T-cell (primary cell): ENCODE results near the gene PLEKHM1. TPM values are rescaled to one million over a fixed set of nuclear protein-coding genes. Genes with fewer than 3 reads are reported as not detected.

Experiments
- ATAC-seq, 4 experiments: fragments of 200-7000 bp in 3 of 4; fragments of 150-1000 bp in 1 of 4; cut with Tn5 transposase; replicated peaks in 1 of 4; 1 replicate in 3 of 4; 2 replicates in 1 of 4; pipeline ENCODE4 v1.10.0; 2021; ENCODE audit warnings: moderate library complexity in 3 of 4, mild to moderate bottlenecking in 2 of 4, moderate number of reproducible peaks in 1 of 4
- CTCF ChIA-PET, 2 donors: fragments of 300-600 bp; sonication (Branson Sonifier 250); formaldehyde crosslinking; loops; one replicate each; lab custom pipeline; 2022; ENCODE audit warnings: antibody characterized with exemption in 2 of 2; lab: Charles Lee
- POLR2A ChIA-PET, 2 donors: fragments of 300-600 bp; sonication (Branson Sonifier 250); formaldehyde crosslinking; loops; one replicate each; lab custom pipeline; 2022; ENCODE audit warnings: antibody characterized with exemption in 2 of 2; lab: Charles Lee
- DNase-seq, 35 experiments: peaks; one replicate each; pipeline versions ENCODE4 v3.0.0 to v3.0.0-alpha.2; 2013 to 2023
- H3K27ac ChIP-seq: one replicate; pipeline ENCODE4 v1.5.1; 2013; ENCODE audit warnings: low read length
- H3K27me3 ChIP-seq, 2 experiments: replicated peaks in 1 of 2; 1 replicate in 1 of 2; 2 replicates in 1 of 2; pipeline versions ENCODE4 v1.6.1 to v1.7.0; 2013; ENCODE audit warnings: low read length in 1 of 2, mixed read lengths in 1 of 2; ENCODE audit not compliant: control insufficient read depth in 2 of 2, insufficient read depth in 2 of 2; ENCODE audit errors: extremely low read depth in 1 of 2
- H3K36me3 ChIP-seq, 2 donors: 1 replicate in 1 of 2; 2 replicates in 1 of 2; pipeline versions ENCODE4 v1.6.1 to v1.7.0; 2013; ENCODE audit warnings: low read length in 1 of 2; ENCODE audit not compliant: control insufficient read depth in 2 of 2, insufficient read depth in 1 of 2; ENCODE audit errors: extremely low read depth in 1 of 2
- H3K4me1 ChIP-seq, 2 experiments: 1 replicate in 1 of 2; 2 replicates in 1 of 2; pipeline versions ENCODE4 v1.6.1 to v1.7.0; 2013; ENCODE audit warnings: low read length in 2 of 2, mixed read lengths in 1 of 2; ENCODE audit not compliant: insufficient read depth in 2 of 2, control insufficient read depth in 1 of 2; ENCODE audit errors: extremely low read depth in 1 of 2
- H3K4me3 ChIP-seq, 2 donors: 1 replicate in 1 of 2; 2 replicates in 1 of 2; pipeline versions ENCODE4 v1.5.1 to v1.7.0; 2013; ENCODE audit warnings: mild to moderate bottlenecking in 2 of 2, low read length in 1 of 2, moderate library complexity in 1 of 2; ENCODE audit not compliant: control insufficient read depth in 1 of 2; ENCODE audit errors: extremely low read depth in 1 of 2
- H3K9me3 ChIP-seq: 2 replicates; pipeline ENCODE4 v1.7.0; 2013
- H3K27ac Mint-ChIP-seq, 2 donors: one replicate each; pipeline ENCODE4 v1.8.0; 2020 to 2021; ENCODE audit warnings: mild to moderate bottlenecking in 2 of 2, mixed read lengths in 2 of 2
- H3K27me3 Mint-ChIP-seq, 2 donors: one replicate each; pipeline ENCODE4 v1.8.0; 2021 to 2022; ENCODE audit warnings: mixed read lengths in 2 of 2
- H3K36me3 Mint-ChIP-seq: one replicate; pipeline ENCODE4 v1.8.0; 2021; ENCODE audit warnings: mixed read lengths
- H3K4me1 Mint-ChIP-seq, 3 donors: one replicate each; pipeline ENCODE4 v1.8.0; 2020 to 2022; ENCODE audit warnings: mixed read lengths in 3 of 3, mild to moderate bottlenecking in 1 of 3
- H3K4me3 Mint-ChIP-seq, 3 donors: one replicate each; pipeline ENCODE4 v1.8.0; 2020 to 2022; ENCODE audit warnings: mild to moderate bottlenecking in 3 of 3, mixed read lengths in 3 of 3, moderate library complexity in 3 of 3
- H3K9me3 Mint-ChIP-seq, 3 donors: one replicate each; pipeline ENCODE4 v1.8.0; 2020 to 2022; ENCODE audit warnings: mixed read lengths in 3 of 3
- WGBS: methylation state at CpG from one replicate; pipeline ENCODE4 v1.1.5; 2013; ENCODE audit warnings: missing lambda C conversion rate; ENCODE audit not compliant: insufficient coverage; 5-methylcytosine and 5-hydroxymethylcytosine counted together
- total RNA-seq, 35 experiments: library from RNA in 6 of 35; stranded (reverse) in 6 of 35; fragments of 120-200 nt in 1 of 35; gene quantifications; one replicate each; pipeline versions ENCODE4 v1.2.1 to v1.2.4 and lab custom pipeline; 2013 to 2026

The PLEKHM1 gene
- total RNA-seq, 5 donors from 2014 or later (not counting 1 experiment from before 2014, with no cell fraction given), result 77.8 to 105 (median 79.4) TPM

- Histone ChIP-seq H3K27ac (no peak overlapping the region), H3K4me3 (no peak overlapping the region), H3K9me3 (no peaks in the 10 kb centered on the region), H3K36me3 (no peaks in the 10 kb centered on the region), H3K4me1 (peaks cover 7 to 37% of the 10 kb centered on the region in 2 experiments), H3K27me3 (no peaks in the 10 kb centered on the region)
- H3K27ac Mint-ChIP-seq, result no peak overlapping the region
- ATAC-seq (no peak), DNase-seq (peak in 1 of 35 experiments; percentile 39)
- H3K4me1 Mint-ChIP-seq, result peaks cover 28 to 42% (median 40%) of the 10 kb centered on the region in 3 donors
- no peaks in the 10 kb centered on the region for H3K27me3 Mint-ChIP-seq
- no peaks in the 10 kb centered on the region for H3K9me3 Mint-ChIP-seq
- 92% methylated on average over 9 of the region's 9 CpGs for WGBS
- ChIA-PET POLR2A (interaction anchor here in 1 of 2 donors (0.6 kb wide), 1 partner anchor 155 kb away, joined by 3 read pairs; no protein-coding TSS in a partner anchor), CTCF (interaction anchor here in 1 of 2 donors (0.6 kb wide), 1 partner anchor 364 kb away, joined by 5 read pairs; no protein-coding TSS in a partner anchor)
- H3K4me3 Mint-ChIP-seq, result no peak overlapping the region
- peaks cover 2% of the 10 kb centered on the region for H3K36me3 Mint-ChIP-seq
These were observed 77.0 kb downstream of the PLEKHM1 start for GRCh38 chr17:45413498-45413923.

DNA sequence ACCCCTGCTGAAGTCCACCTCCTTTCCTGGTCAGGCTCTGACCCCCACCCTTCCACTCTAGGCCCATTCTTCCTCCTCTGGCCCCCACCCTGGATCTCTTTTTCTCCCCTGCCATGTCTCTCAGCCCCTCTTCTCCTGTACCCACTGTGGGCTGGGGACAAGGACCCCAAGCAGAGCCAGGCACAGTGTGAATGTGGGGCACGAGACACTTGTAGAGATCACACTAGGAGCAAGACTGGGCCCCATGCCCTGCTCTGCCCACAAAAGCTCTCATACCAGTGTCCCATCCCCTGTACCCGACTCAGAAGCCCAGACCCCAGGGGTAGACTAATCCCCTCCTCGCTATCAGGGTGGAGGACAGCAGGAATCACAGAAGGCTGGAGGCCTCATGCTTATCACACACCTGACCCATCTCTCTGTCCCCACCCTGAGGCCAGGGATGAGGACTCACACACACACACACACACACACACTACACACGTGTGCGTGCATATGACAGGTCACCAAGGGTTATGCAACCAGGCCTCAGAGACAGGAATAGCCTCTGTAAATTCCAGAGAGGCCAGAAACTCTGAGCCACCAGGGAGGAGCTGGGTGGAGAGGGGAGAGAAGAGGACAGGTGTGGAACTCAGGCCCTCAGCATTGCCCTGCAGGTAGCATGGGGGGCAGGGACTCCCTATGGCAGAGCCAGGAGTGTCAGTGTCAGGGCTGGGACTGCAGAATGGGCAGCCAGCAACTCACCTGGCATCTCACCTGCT, 79.0 kb downstream of the PLEKHM1 start:
- Histone ChIP-seq H3K4me3 (no peak overlapping the region), H3K9me3 (no peaks in the 10 kb centered on the region), H3K27ac (peak overlapping the region; percentile 83), H3K4me1 (peaks cover 11 to 57% of the 10 kb centered on the region in 2 experiments), H3K36me3 (peaks cover 0 to 6% of the 10 kb centered on the region in 2 donors), H3K27me3 (no peaks in the 10 kb centered on the region)
- H3K4me3 Mint-ChIP-seq, result peak overlapping the region; percentile 96 to 100 (median 99)
- CTCF ChIA-PET, result no interaction called here
- POLR2A ChIA-PET, result interaction anchor here in 1 of 2 donors (0.7 kb wide), 1 partner anchor 112 kb away, joined by 3 read pairs; no protein-coding TSS in a partner anchor
- peaks cover 2% of the 10 kb centered on the region for H3K36me3 Mint-ChIP-seq
- H3K27me3 Mint-ChIP-seq, result no peaks in the 10 kb centered on the region
- DNase-seq (no peak), ATAC-seq (no peak)
- peak overlapping the region; percentile 100 for H3K27ac Mint-ChIP-seq
- H3K4me1 Mint-ChIP-seq, result peaks cover 45 to 60% (median 56%) of the 10 kb centered on the region in 3 donors
- no peaks in the 10 kb centered on the region for H3K9me3 Mint-ChIP-seq
- WGBS, result 100% methylated on average over 2 of the region's 5 CpGs

- H3K4me3 ChIP-seq, result peak overlapping the region; percentile 85 to 98
- ATAC-seq, result peak; percentile 79 to 91 (median 85)
- H3K27ac Mint-ChIP-seq, result peak overlapping the region; percentile 100
- H3K36me3 ChIP-seq, result peaks cover 7 to 17% of the 10 kb centered on the region in 2 donors
- DNase-seq, result peak in 34 of 35 experiments; percentile 36 to 71 (median 58)
- peak overlapping the region; percentile 96 to 100 (median 99) for H3K4me3 Mint-ChIP-seq
- ChIA-PET POLR2A (no interaction called here), CTCF (no interaction called here)
- H3K27me3 ChIP-seq, result no peaks in the 10 kb centered on the region
- H3K4me1 ChIP-seq, result peaks cover 11 to 62% of the 10 kb centered on the region in 2 experiments
- peak overlapping the region; percentile 83 for H3K27ac ChIP-seq
- no peaks in the 10 kb centered on the region for H3K9me3 Mint-ChIP-seq
- 17% methylated on average over 21 of the region's 24 CpGs for WGBS
- no peaks in the 10 kb centered on the region for H3K27me3 Mint-ChIP-seq
- H3K36me3 Mint-ChIP-seq, result peaks cover 6% of the 10 kb centered on the region
- H3K9me3 ChIP-seq, result no peaks in the 10 kb centered on the region
- peaks cover 48 to 65% (median 55%) of the 10 kb centered on the region in 3 donors for H3K4me1 Mint-ChIP-seq
These were observed 80.1 kb downstream of the PLEKHM1 start for GRCh38 chr17:45410144-45411091.

DNA sequence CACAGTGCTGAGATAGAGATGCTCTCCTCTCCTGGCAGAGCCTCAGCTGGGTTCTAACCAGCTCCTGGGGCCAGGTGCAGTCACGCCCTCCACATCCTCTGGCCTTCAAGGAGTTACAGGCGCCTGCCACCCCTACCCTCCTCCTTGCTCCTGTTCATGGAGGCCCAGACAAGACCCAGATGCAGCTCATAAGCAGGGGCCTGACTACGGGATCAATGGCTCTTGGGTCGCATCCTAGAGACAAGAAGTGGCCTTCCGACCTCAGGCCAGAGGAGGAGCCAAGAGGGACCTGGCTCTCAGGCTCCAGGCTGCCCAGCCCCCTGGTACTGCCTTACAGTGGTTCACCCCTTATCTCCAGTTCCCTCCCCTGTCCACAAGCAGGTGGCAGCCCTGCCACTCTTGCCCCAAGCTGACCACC, 80.9 kb downstream of the PLEKHM1 start:
- POLR2A ChIA-PET, result no interaction called here
- no peaks in the 10 kb centered on the region for H3K9me3 Mint-ChIP-seq
- no peak for DNase-seq
- Histone ChIP-seq H3K36me3 (peaks cover 12 to 23% of the 10 kb centered on the region in 2 donors), H3K27me3 (no peaks in the 10 kb centered on the region), H3K9me3 (no peaks in the 10 kb centered on the region), H3K4me1 (peaks cover 11 to 62% of the 10 kb centered on the region in 2 experiments), H3K27ac (peak overlapping the region; percentile 83), H3K4me3 (peak overlapping the region; percentile 85 to 98)
- H3K27me3 Mint-ChIP-seq, result no peaks in the 10 kb centered on the region
- CTCF ChIA-PET, result no interaction called here
- H3K27ac Mint-ChIP-seq, result peak overlapping the region; percentile 100
- H3K4me3 Mint-ChIP-seq, result peak overlapping the region; percentile 96 to 100 (median 99)
- peak; percentile 43 to 57 (median 47) for ATAC-seq
- 5% methylated on average over 4 of the region's 5 CpGs for WGBS
- H3K36me3 Mint-ChIP-seq, result peaks cover 8% of the 10 kb centered on the region
- H3K4me1 Mint-ChIP-seq, result peaks cover 48 to 60% (median 52%) of the 10 kb centered on the region in 3 donors

DNA sequence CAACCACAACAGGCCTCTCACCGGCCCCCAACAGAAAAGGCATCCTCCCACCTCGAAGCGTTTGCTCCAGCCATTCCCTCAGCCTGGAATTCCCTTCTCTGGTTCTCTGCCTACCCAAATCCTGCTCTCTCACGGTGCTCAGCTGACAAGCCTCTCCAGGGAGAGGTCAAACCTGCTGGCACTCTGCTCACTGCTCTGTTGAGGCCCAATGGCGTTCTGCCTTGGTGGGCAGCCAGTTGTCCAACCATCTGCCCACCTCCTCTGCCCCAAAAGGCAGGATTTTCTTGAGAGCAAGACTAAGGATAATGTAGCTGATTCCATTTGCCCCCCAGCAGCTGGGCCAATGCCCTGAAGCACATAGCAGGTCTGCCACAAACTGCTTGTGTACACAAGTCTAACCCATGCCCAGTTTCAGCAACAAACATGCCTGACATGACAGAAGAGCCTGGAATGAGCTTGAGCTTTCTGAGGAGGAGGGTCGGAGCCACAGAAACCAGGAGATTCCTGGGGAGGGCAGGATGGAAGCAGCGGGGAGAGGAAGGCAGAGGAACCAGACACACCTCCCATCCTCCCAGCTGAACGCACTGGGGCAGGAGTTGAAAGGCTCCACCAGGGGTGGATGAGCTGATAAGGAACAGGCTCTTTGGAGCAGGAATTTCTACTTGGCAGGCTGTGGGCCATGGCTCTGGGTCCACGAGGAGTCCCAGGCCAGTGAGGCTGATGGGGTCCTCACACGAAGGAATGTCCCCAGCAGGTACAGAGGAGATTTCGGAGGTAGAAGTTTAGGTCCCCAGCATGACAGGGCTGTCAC, 81.7 kb downstream of the PLEKHM1 start:
- Histone ChIP-seq H3K9me3 (no peaks in the 10 kb centered on the region), H3K27me3 (no peaks in the 10 kb centered on the region), H3K4me3 (peak overlapping the region; percentile 85 to 98), H3K4me1 (peaks cover 11 to 65% of the 10 kb centered on the region in 2 experiments), H3K36me3 (peaks cover 15 to 31% of the 10 kb centered on the region in 2 donors), H3K27ac (peak overlapping the region; percentile 83)
- WGBS, result 21% methylated on average over 8 of the region's 11 CpGs
- ATAC-seq (no peak), DNase-seq (no peak)
- no peaks in the 10 kb centered on the region for H3K27me3 Mint-ChIP-seq
- ChIA-PET POLR2A (interaction anchor here (0.6 kb wide), 2 partner anchors 188 to 562 kb away, joined by 3 read pairs; no protein-coding TSS in a partner anchor), CTCF (no interaction called here)
- H3K9me3 Mint-ChIP-seq, result no peaks in the 10 kb centered on the region
- peaks cover 48 to 62% (median 56%) of the 10 kb centered on the region in 3 donors for H3K4me1 Mint-ChIP-seq
- H3K27ac Mint-ChIP-seq, result peak overlapping the region; percentile 100
- peak overlapping the region; percentile 96 to 100 (median 99) for H3K4me3 Mint-ChIP-seq
- peaks cover 16% of the 10 kb centered on the region for H3K36me3 Mint-ChIP-seq
